OCI-M2 (cell line): ENCODE measurements around the gene HIP1R.
"Not testable (repeated sequence)": the region's sequence is repeated elsewhere in the genome, so short reads cannot be mapped to it uniquely, and the experiment has no call there.

Experiments used
- DNase-seq: peaks from one replicate; lab custom pipeline; 2025; ENCODE audit not compliant: unreplicated experiment; lab: John Stamatoyannopoulos, UW

Gene HIP1R

GRCh38 chr12:122872815-122873361 lies 37.6 kb downstream of the HIP1R start:
- no peak for DNase-seq

DNA sequence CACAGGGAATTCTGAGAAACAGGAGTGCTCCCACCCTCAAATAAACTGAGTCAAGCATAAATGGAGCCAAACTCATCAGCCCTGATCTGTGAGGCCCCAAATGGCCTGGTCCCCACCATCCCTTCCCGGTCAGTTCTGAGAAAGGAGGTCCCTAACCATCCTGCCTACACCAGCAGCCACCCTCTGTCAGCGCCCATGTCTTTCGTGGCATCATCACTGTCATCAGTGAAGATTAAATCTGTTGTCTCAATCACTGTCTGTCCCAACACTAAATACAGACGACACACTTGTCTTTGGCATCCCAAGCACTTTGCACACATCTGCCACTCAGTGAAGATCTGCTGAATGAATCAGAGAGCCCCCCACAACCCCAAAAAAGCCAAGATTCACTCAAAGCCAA lies 38.3 kb downstream of the HIP1R start:
- no peak for DNase-seq

DNA sequence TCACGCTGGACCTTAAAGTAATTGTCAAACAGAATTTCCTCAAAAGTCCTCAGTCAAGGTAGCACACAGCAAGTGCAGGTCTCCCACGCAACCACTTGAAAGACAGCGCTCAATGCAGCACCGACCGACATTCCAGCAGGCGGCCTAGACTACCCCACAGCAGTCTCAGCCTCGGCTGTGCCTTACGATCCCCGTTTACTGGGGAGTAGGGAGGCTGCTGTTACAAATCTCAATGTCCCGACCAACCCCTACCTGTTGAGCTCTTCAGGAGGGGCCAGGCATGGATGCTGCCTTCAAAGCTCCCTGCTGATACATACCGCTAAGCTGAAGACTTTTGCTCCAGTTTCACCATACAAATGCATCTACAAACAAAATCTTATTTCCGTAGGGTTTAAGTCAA lies 38.8 kb downstream of the HIP1R start:
- no peak for DNase-seq

DNA sequence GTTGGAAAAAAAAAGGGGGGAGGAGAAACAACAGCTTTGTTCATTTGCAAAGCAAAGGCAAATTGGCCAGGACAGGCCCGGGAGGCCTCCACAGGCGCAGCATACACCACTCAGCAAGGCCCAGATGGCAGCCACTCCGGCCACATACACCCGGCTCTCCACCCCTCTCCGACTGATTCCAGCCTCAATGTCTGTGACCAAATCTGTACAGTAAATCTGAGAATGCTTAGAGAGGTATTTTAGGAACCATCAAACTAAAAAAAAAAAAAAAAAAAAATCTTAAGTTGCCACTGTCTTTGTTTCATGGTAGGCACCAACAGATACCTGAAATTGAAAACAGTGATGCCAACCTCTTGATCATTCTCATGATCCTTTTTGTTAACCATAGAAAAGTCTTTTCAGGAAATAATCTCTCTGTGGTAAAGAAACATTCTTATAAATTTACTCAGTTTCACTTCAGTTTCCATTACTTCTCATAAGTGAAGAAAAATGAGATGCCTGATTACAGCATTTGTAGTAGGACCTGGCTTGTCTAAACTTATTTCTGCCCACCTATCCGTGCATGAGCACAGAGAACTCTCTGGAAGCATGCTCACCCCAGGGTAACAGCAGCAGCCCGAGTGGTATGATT lies 40.4 kb downstream of the HIP1R start:
- DNase-seq, result no peak

GRCh38 chr12:122876281-122876680 lies 41.0 kb downstream of the HIP1R start:
- DNase-seq, result not testable (repeated sequence)

- no peak for DNase-seq
These were observed 41.5 kb downstream of the HIP1R start for GRCh38 chr12:122876731-122877130.

- DNase-seq, result no peak
These were observed 43.7 kb downstream of the HIP1R start for GRCh38 chr12:122878780-122879612.

DNA sequence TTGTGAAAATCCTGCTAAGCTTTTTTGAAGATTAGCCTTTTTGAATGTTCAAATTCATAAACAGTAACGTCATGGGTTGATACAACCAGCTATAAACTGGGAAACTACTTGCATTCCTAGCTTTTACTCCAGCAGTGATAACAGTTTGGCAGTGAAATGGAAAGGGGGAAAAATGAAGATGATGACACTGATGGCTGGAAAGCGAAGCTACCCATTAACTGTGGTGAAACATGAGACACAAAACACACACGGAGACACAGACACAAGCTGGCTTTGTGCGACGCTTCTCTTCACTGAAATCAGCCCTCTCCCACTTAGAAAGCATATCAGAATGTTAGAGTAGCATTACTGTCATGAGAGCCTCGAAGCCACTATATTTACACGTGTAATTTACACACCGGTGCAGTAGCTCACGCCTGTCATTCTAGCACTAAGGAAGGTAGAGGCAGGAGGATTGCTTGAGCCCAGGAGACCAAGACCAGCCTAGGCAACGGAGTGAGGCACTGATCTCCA lies 45.0 kb downstream of the HIP1R start:
- DNase-seq, result no peak

DNA sequence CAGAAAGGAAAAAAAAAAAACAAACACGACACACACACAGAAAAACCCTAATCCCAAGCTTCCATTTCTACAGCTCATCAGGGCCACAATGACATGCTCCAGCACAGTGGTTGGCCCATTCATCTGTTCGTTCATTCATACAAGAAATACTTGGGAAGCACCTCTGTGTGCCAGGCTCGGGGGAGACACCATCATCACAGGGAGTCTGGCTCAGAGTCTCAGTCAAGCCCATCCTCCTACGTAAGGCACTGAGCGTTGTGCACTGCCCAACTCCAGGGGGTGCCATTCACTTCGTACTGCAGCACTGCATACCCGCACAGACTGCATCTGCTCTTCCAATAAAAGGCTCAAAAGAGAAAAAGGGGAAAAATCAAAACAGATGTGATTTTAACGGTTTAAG lies 45.4 kb downstream of the HIP1R start:
- no peak for DNase-seq

GRCh38 chr12:122882908-122883558 lies 47.8 kb downstream of the HIP1R start:
- no peak for DNase-seq

DNA sequence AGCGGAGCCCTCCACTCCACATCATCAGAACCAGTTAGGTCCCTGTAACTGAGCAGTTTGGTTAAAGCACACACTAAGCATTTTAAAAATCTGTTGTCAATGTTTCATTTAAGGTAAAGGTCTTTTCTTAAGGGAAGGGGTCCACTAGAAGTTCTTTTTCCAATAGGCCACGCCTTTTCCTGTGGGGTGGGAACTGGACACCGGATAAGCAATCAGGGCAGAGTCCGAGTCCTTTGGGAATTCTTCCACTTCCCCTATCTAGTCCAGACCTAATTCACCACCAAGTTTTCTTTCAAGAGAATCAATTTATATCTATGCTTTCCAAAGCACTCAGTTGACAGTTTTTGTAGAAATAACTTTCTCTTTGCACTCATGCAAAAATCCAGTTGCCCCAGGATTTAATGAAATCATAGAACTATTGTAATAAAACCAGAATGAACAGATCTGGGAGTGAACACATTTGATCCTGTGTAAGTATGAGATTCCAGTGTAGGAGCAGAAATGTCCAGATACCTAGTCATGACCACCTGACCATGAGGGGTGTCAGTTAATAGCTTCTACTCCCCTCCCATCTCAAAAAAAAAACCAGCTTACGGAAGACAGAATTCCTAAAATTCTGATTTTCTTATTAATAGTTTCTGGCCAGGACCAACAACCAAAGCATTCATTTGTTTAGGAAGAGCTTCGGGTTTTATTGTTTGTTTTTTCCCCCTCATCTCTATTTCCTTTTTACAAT lies 49.0 kb downstream of the HIP1R start:
- DNase-seq, result no peak

GRCh38 chr12:122884860-122885259 lies 49.6 kb downstream of the HIP1R start:
- no peak for DNase-seq

GRCh38 chr12:122886161-122886560 lies 50.9 kb downstream of the HIP1R start:
- no peak for DNase-seq

DNA sequence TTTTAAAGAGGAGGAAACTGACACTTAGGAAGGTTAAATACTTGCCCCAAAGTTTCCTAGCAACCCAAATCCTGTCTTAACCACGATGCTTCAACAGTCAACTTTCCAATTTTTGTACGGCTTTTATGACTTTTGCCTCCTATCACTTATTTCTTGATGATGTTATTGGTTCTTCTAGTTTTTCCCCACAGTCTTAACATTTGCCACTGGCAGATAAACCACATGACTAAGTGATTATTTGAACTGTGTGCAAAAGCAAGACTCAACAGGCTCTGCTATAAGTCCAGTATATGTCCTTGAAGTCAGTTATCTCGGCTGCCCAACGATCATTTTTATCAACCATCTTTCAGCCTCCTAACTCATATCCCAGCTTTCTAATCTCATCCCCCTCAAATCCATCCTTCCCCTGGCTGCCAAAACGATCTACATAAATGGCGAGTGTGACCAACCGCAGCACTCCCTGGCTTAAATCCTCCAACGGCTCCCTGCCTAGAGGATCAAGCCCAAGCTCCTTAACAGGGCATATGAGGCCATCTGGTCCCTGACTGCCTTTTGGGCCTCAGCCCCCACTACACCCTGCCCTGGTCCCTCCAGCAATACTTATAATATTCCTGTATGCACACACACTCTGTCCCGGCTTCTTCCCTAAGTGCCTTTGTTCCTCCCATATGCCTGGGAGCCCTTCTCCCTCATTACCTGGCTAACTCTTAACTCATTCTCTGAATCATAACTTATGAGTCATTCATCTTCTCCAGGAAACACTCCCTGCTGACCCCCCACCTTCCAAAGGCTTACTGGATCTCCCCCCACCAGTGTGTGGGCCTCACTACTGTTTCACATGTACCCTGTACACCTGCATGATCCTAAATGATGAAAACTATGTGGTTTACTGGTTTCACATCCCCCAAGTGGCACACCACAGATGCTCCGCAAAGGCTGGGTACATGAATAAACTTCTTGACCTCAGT lies 51.9 kb downstream of the HIP1R start:
- DNase-seq, result peak; percentile 85

GRCh38 chr12:122887819-122888212 lies 52.6 kb downstream of the HIP1R start:
- no peak for DNase-seq

- DNase-seq, result no peak
These were observed 53.0 kb downstream of the HIP1R start for GRCh38 chr12:122888232-122888752.

DNA sequence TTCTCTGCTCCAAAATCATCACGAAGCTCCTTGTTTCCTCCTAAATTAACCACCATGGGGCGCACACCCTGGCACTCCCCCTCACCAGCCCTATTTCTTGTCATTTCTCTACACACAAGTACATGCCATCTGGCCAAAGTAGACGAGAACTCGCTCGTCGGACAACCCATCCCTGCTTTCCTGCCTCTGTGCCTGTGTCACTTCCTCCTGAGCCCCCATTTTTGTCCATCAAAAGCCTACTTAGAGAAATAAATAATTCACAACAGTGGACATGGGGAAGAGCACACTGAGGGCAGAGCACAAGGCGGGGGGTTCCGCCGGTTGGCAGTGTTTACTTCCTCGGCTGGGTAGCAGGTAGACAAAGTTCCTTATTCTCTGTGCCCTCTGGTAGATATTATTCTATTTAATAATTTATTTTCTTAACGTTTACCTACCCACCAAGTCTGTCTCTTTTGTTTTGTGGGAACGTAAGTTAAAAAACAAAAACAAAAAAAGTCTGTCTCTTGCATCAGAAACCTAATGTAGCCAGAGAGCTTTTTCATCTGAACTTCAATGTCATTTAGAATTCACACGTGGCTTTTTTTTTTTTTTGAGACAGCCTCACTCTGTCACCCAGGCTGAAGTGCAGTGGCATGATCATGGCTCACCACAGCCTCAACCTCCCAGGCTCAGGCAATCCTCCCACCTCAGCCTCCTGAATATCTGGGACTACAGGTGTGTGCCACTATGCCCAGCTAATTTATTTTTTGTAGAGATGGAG lies 54.7 kb downstream of the HIP1R start:
- DNase-seq, result no peak

GRCh38 chr12:122891661-122892525 lies 56.6 kb downstream of the HIP1R start:
- no peak for DNase-seq
